Measurements from ENCODE around the gene ZNF44. TPM values are rescaled to one million over a fixed set of nuclear protein-coding genes. Genes with fewer than 3 reads are reported as not detected.

ZNF44 gene
- total RNA-seq, 1 experiment from 2014 or later, result 4.8 TPM

- Mint-ChIP-seq H3K36me3 (peaks cover 62% of the 10 kb centered on the region), H3K9me3 (peaks cover 75% of the 10 kb centered on the region)
- no peak for DNase-seq (ENCODE audit: low spot score)
Observed at GRCh38 chr19:12222980-12223630, 71.6 kb downstream of the ZNF44 start.

More at GRCh38 chr19:12222980-12223630, 71.6 kb downstream of the ZNF44 start:
- CTCF ChIA-PET, result no interaction called here
- no peak for ATAC-seq
- POLR2A ChIA-PET, result no interaction called here
- no peak overlapping the region for H3K4me3 Mint-ChIP-seq
- TF ChIP-seq ZNF121 (CRISPR knock-in tag; IDR thresholded peaks at IDR 0.05), result no peak
- TF ChIP-seq STAT6 (CRISPR knock-in tag; conservative IDR thresholded peaks at IDR 0.05; ENCODE audit: low read depth), result no peak
- no peak for TF ChIP-seq EMX1 (CRISPR knock-in tag; IDR thresholded peaks at IDR 0.05)
- no peaks in the 10 kb centered on the region; the same call in 1 of the 2 replicates for H3K27me3 Mint-ChIP-seq (ENCODE audit: low read depth)
- H3K27ac Mint-ChIP-seq, result no peak overlapping the region
- no peaks in the 10 kb centered on the region for H3K4me1 Mint-ChIP-seq

Other genes starting within 250 kb of the ZNF44 start
- gene ZNF878, start 241.9 kb downstream of the ZNF44 start, total RNA-seq (2021), result 10.1 to 12.5 TPM (median 10.7 TPM) in 3 replicates
- gene ZNF844, start 230.2 kb downstream of the ZNF44 start, total RNA-seq (2021), result 9.1 to 10.5 TPM (median 9.4 TPM) in 3 replicates
- gene ZNF20, start 154.5 kb downstream of the ZNF44 start, total RNA-seq (2021), result 5.0 to 9.1 TPM (median 7.8 TPM) in 3 replicates
- gene ZNF625, start 138.1 kb downstream of the ZNF44 start, total RNA-seq (2021), result 23.9 to 26.0 TPM (median 24.5 TPM) in 3 replicates
- 6.2 to 6.7 TPM (median 6.7 TPM) in 3 replicates for gene ZNF136, start 131.8 kb downstream of the ZNF44 start, total RNA-seq (2021)
- gene ZNF563, start 38.8 kb upstream of the ZNF44 start, total RNA-seq (2021), result 4.5 to 5.6 TPM (median 4.5 TPM) in 3 replicates
- 1.9 to 4.0 TPM (median 2.4 TPM) in 3 replicates for gene ZNF442, start 70.8 kb upstream of the ZNF44 start, total RNA-seq (2021)
- 3.7 to 4.4 TPM (median 4.0 TPM) in 3 replicates for gene ZNF799, start 106.4 kb upstream of the ZNF44 start, total RNA-seq (2021)
- 7.0 to 8.0 TPM (median 7.1 TPM) in 3 replicates for gene ZNF443, start 146.1 kb upstream of the ZNF44 start, total RNA-seq (2021)
- 3.0 to 3.8 TPM (median 3.4 TPM) in 3 replicates for gene ZNF709, start 189.9 kb upstream of the ZNF44 start, total RNA-seq (2021)